Measurements from ENCODE around the gene PKIB. TPM values are rescaled to one million over a fixed set of nuclear protein-coding genes. Genes with fewer than 3 reads are reported as not detected.

The PKIB gene
- total and polyA plus RNA-seq, 4 donors: 1.4 to 14.4 (median 2.1) TPM

GRCh38 chr6:122649701-122650100 lies 39.5 kb downstream of the PKIB start:
- Histone ChIP-seq H3K36me3 (ENCODE audit: control insufficient read depth in 1 of 2, insufficient read depth in 2 of 2, low read length in 1 of 2) (no peaks in the 10 kb centered on the region), H3K27ac (ENCODE audit: low read depth in 1 of 2, low read length in 2 of 2) (no peak overlapping the region), H3K4me3 (ENCODE audit: low read length in 2 of 2) (no peak overlapping the region), H3K27me3 (ENCODE audit: control insufficient read depth in 1 of 2, insufficient read depth in 2 of 2, low read length in 1 of 2) (no peaks in the 10 kb centered on the region), H3K9me3 (ENCODE audit: control insufficient read depth, low read length) (no peaks in the 10 kb centered on the region), H3K4me1 (ENCODE audit: control insufficient read depth in 1 of 2, insufficient read depth in 2 of 2, low read length in 2 of 2) (no peaks in the 10 kb centered on the region)
- ATAC-seq (ENCODE audit: low FRiP score) (no peak), DNase-seq (no peak)
- WGBS, 2 donors: 61 to 66% methylated on average over 3 of the region's 3 CpGs
- intact Hi-C loops (cut with DNase I): no loop called here

GRCh38 chr6:122650403-122650802 lies 40.2 kb downstream of the PKIB start:
- Histone ChIP-seq H3K27ac (ENCODE audit: low read depth in 1 of 2, low read length in 2 of 2) (no peak overlapping the region), H3K9me3 (ENCODE audit: control insufficient read depth, low read length) (no peaks in the 10 kb centered on the region), H3K4me3 (ENCODE audit: low read length in 2 of 2) (no peak overlapping the region), H3K4me1 (ENCODE audit: control insufficient read depth in 1 of 2, insufficient read depth in 2 of 2, low read length in 2 of 2) (no peaks in the 10 kb centered on the region), H3K36me3 (ENCODE audit: control insufficient read depth in 1 of 2, insufficient read depth in 2 of 2, low read length in 1 of 2) (no peaks in the 10 kb centered on the region), H3K27me3 (ENCODE audit: control insufficient read depth in 1 of 2, insufficient read depth in 2 of 2, low read length in 1 of 2) (no peaks in the 10 kb centered on the region)
- intact Hi-C loops (cut with DNase I): no loop called here
- DNase-seq (no peak), ATAC-seq (ENCODE audit: low FRiP score) (no peak)

DNA sequence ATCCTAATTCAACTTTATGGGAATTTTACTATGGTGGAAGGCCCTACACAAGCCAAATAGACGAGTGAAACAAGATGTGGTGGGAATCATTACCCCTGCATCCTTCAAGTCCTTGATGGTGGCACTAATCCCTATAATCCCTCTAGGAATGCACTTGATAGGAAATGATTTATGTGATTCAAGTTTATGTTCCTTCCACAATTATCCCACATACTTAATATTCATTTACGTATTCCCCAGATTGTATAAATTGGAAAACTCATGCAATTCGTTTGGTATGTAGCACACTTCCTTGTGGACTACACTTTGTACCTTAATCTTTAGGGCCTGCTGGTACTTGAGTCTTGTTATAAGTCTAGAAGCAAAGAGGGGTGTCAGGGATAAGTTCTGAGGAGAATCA lies 40.8 kb downstream of the PKIB start:
- Histone ChIP-seq H3K36me3 (ENCODE audit: control insufficient read depth in 1 of 2, insufficient read depth in 2 of 2, low read length in 1 of 2) (no peaks in the 10 kb centered on the region), H3K4me1 (ENCODE audit: control insufficient read depth in 1 of 2, insufficient read depth in 2 of 2, low read length in 2 of 2) (no peaks in the 10 kb centered on the region), H3K9me3 (ENCODE audit: control insufficient read depth, low read length) (no peaks in the 10 kb centered on the region), H3K27me3 (ENCODE audit: control insufficient read depth in 1 of 2, insufficient read depth in 2 of 2, low read length in 1 of 2) (no peaks in the 10 kb centered on the region), H3K4me3 (ENCODE audit: low read length in 2 of 2) (no peak overlapping the region), H3K27ac (ENCODE audit: low read depth in 1 of 2, low read length in 2 of 2) (no peak overlapping the region)
- DNase-seq (no peak), ATAC-seq (ENCODE audit: low FRiP score) (no peak)
- intact Hi-C loops (cut with DNase I): no loop called here
- 81 to 83% methylated on average over 3 of the region's 3 CpGs for WGBS, 2 donors

DNA sequence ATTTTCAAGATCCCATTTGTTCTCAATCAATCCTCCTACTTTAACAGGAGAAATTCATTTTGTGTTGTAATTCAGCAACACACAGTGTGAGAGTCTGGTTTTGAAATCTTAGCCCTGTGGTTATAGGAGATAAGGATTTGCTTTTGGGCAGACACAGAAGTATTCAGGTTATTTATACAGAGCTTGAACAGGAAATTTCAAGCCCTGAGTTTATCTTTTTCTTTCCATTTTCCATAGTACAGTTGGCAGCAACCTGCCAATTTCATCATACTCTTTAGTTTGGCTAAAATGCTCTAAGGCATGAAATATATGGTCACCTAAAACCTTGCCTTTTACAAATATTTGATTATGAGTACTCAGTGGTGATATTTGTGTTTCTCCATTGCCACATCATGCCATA lies 41.4 kb downstream of the PKIB start:
- ATAC-seq (ENCODE audit: low FRiP score): no peak
- Histone ChIP-seq H3K4me3 (ENCODE audit: low read length in 2 of 2) (no peak overlapping the region), H3K9me3 (ENCODE audit: control insufficient read depth, low read length) (no peaks in the 10 kb centered on the region)

DNA sequence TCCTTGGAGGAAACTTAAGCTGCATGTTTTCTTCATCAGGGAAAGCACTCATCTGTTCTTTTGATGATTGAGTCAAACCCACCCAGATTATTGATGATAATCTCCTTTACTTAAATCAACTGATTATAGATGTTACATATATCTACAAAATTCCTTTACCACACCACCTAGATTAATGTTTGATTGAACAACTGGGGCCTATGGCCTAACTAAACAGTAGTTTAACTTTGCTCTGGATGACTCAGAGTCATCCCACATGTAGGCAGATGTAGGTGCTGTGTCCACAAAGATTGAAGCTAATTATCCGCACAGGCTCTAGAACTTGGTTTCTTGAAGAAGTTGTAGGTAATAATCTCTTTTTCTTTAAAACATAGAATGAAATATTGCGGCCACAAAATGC lies 42.2 kb downstream of the PKIB start:
- intact Hi-C loops (cut with DNase I): no loop called here
- Histone ChIP-seq H3K36me3 (ENCODE audit: control insufficient read depth in 1 of 2, insufficient read depth in 2 of 2, low read length in 1 of 2) (no peaks in the 10 kb centered on the region), H3K27me3 (ENCODE audit: control insufficient read depth in 1 of 2, insufficient read depth in 2 of 2, low read length in 1 of 2) (no peaks in the 10 kb centered on the region), H3K4me3 (ENCODE audit: low read length in 2 of 2) (no peak overlapping the region), H3K9me3 (ENCODE audit: control insufficient read depth, low read length) (no peaks in the 10 kb centered on the region), H3K4me1 (ENCODE audit: control insufficient read depth in 1 of 2, insufficient read depth in 2 of 2, low read length in 2 of 2) (no peaks in the 10 kb centered on the region), H3K27ac (ENCODE audit: low read depth in 1 of 2, low read length in 2 of 2) (no peak overlapping the region)
- DNase-seq (no peak), ATAC-seq (ENCODE audit: low FRiP score) (no peak)
- WGBS, 2 donors: 96 to 97% methylated on average over 2 of the region's 2 CpGs

More for the DNA sequence above, 41.4 kb downstream of the PKIB start:
- Histone ChIP-seq H3K27me3 (ENCODE audit: control insufficient read depth in 1 of 2, insufficient read depth in 2 of 2, low read length in 1 of 2) (no peaks in the 10 kb centered on the region), H3K36me3 (ENCODE audit: control insufficient read depth in 1 of 2, insufficient read depth in 2 of 2, low read length in 1 of 2) (no peaks in the 10 kb centered on the region), H3K27ac (ENCODE audit: low read depth in 1 of 2, low read length in 2 of 2) (no peak overlapping the region), H3K4me1 (ENCODE audit: control insufficient read depth in 1 of 2, insufficient read depth in 2 of 2, low read length in 2 of 2) (no peaks in the 10 kb centered on the region)
- no peak for DNase-seq
- intact Hi-C loops (cut with DNase I): no loop called here

DNA sequence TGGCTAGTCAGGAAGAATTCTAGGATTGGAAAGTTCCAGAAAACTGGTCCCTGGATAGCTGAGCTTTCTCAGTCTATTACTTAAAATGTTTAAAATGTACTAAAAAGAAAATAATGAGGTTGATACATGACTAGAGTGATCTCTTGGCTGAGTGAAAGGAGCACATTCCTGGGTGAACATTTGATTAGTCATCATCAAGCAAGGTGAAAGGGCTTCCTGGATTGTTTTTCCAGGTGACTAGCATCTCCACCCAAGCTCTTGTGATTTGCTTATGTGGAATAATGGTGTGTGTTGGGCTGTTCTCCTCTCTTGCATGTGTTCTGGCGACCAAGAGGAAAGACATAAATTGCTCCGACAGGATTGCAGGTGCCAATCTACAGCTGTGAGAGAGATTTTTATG lies 42.9 kb downstream of the PKIB start:
- intact Hi-C loops (cut with DNase I): no loop called here
- no peaks in the 10 kb centered on the region for H3K4me1 ChIP-seq (ENCODE audit: control insufficient read depth in 1 of 2, insufficient read depth in 2 of 2, low read length in 2 of 2)
- H3K9me3 ChIP-seq (ENCODE audit: control insufficient read depth, low read length): no peaks in the 10 kb centered on the region
- H3K36me3 ChIP-seq (ENCODE audit: control insufficient read depth in 1 of 2, insufficient read depth in 2 of 2, low read length in 1 of 2): no peaks in the 10 kb centered on the region
- H3K4me3 ChIP-seq (ENCODE audit: low read length in 2 of 2): no peak overlapping the region
- WGBS, 2 donors: 37 to 50% methylated on average over 2 of the region's 2 CpGs
- DNase-seq: no peak
- no peak overlapping the region for H3K27ac ChIP-seq (ENCODE audit: low read depth in 1 of 2, low read length in 2 of 2)
- no peaks in the 10 kb centered on the region for H3K27me3 ChIP-seq (ENCODE audit: control insufficient read depth in 1 of 2, insufficient read depth in 2 of 2, low read length in 1 of 2)
- ATAC-seq (ENCODE audit: low FRiP score): no peak

DNA sequence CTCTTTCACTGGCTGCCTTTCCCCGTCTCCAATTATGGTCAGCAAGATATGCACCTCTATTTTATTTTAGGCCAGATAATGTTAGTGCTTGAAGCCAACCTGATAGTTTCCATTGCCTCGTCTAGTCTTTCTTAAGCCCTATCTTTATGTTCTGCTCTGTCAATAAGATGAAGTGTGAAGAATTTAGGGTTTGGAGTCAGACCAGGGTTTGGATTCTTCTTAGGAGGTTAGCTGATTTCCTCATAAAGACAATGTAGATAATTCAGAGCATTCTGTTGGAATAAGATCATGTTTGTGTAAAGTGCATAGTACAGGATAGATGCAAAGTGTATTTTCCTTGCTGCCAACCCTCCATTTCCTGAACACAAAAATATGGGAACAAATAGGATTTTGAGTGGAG lies 43.8 kb downstream of the PKIB start:
- no peaks in the 10 kb centered on the region for H3K4me1 ChIP-seq (ENCODE audit: control insufficient read depth in 1 of 2, insufficient read depth in 2 of 2, low read length in 2 of 2)
- no peak overlapping the region for H3K27ac ChIP-seq (ENCODE audit: low read depth in 1 of 2, low read length in 2 of 2)
- H3K27me3 ChIP-seq (ENCODE audit: control insufficient read depth in 1 of 2, insufficient read depth in 2 of 2, low read length in 1 of 2): no peaks in the 10 kb centered on the region
- H3K36me3 ChIP-seq (ENCODE audit: control insufficient read depth in 1 of 2, insufficient read depth in 2 of 2, low read length in 1 of 2): no peaks in the 10 kb centered on the region
- WGBS, 2 donors: 63 to 65% methylated on average over 2 of the region's 2 CpGs
- H3K9me3 ChIP-seq (ENCODE audit: control insufficient read depth, low read length): no peaks in the 10 kb centered on the region
- DNase-seq: no peak
- intact Hi-C loops (cut with DNase I): no loop called here
- no peak for ATAC-seq (ENCODE audit: low FRiP score)
- H3K4me3 ChIP-seq (ENCODE audit: low read length in 2 of 2): no peak overlapping the region

GRCh38 chr6:122657601-122658000 lies 47.4 kb downstream of the PKIB start:
- no peaks in the 10 kb centered on the region for H3K36me3 ChIP-seq (ENCODE audit: control insufficient read depth in 1 of 2, insufficient read depth in 2 of 2, low read length in 1 of 2)
- H3K27me3 ChIP-seq (ENCODE audit: control insufficient read depth in 1 of 2, insufficient read depth in 2 of 2, low read length in 1 of 2): no peaks in the 10 kb centered on the region
- no peaks in the 10 kb centered on the region for H3K4me1 ChIP-seq (ENCODE audit: control insufficient read depth in 1 of 2, insufficient read depth in 2 of 2, low read length in 2 of 2)
- H3K4me3 ChIP-seq (ENCODE audit: low read length in 2 of 2): no peak overlapping the region
- intact Hi-C loops (cut with DNase I): no loop called here
- ATAC-seq (ENCODE audit: low FRiP score) (no peak), DNase-seq (no peak)
- H3K9me3 ChIP-seq (ENCODE audit: control insufficient read depth, low read length): no peaks in the 10 kb centered on the region
- 13 to 17% methylated on average over 1 of the region's 1 CpG for WGBS, 2 donors
- no peak overlapping the region for H3K27ac ChIP-seq (ENCODE audit: low read depth in 1 of 2, low read length in 2 of 2)

DNA sequence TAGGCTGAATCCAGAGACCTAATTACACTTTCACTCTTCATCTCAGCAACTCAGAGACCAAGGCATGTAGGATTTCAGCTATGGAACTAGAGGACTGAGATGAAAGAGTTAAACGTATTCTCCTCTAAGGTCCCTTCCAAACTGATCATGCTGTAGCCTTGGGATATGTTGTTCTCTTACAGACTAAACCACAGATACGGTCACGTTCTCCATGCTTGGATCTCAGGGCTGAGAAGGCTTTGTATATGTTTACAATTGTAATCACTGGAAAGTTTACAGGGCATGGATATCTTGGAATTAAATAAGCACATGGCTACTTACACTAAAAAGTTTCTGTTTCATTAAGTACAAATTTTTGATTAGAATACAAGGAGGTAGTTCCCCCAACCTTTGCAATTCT lies 50.1 kb downstream of the PKIB start:
- Histone ChIP-seq H3K9me3 (ENCODE audit: control insufficient read depth, low read length) (no peaks in the 10 kb centered on the region), H3K27me3 (ENCODE audit: control insufficient read depth in 1 of 2, insufficient read depth in 2 of 2, low read length in 1 of 2) (no peaks in the 10 kb centered on the region), H3K4me1 (ENCODE audit: control insufficient read depth in 1 of 2, insufficient read depth in 2 of 2, low read length in 2 of 2) (no peaks in the 10 kb centered on the region), H3K36me3 (ENCODE audit: control insufficient read depth in 1 of 2, insufficient read depth in 2 of 2, low read length in 1 of 2) (no peaks in the 10 kb centered on the region), H3K27ac (ENCODE audit: low read depth in 1 of 2, low read length in 2 of 2) (no peak overlapping the region), H3K4me3 (ENCODE audit: low read length in 2 of 2) (no peak overlapping the region)
- intact Hi-C loops (cut with DNase I): no loop called here
- ATAC-seq (ENCODE audit: low FRiP score) (no peak), DNase-seq (no peak)
- 53 to 74% methylated on average over 3 of the region's 3 CpGs for whole genome bisulfite sequencing, 2 donors

GRCh38 chr6:122663981-122664380 lies 53.8 kb downstream of the PKIB start:
- intact Hi-C loops (cut with DNase I): no loop called here
- ATAC-seq (ENCODE audit: low FRiP score): no peak
- no peak overlapping the region for H3K4me3 ChIP-seq (ENCODE audit: low read length in 2 of 2)
- no peaks in the 10 kb centered on the region for H3K4me1 ChIP-seq (ENCODE audit: control insufficient read depth in 1 of 2, insufficient read depth in 2 of 2, low read length in 2 of 2)
- H3K27ac ChIP-seq (ENCODE audit: low read depth in 1 of 2, low read length in 2 of 2): no peak overlapping the region
- no peaks in the 10 kb centered on the region for H3K36me3 ChIP-seq (ENCODE audit: control insufficient read depth in 1 of 2, insufficient read depth in 2 of 2, low read length in 1 of 2)
- H3K27me3 ChIP-seq (ENCODE audit: control insufficient read depth in 1 of 2, insufficient read depth in 2 of 2, low read length in 1 of 2): no peaks in the 10 kb centered on the region
- no peak for DNase-seq
- no peaks in the 10 kb centered on the region for H3K9me3 ChIP-seq (ENCODE audit: control insufficient read depth, low read length)

All from aorta (tissue), 5 donors.